Hepatocyte (in vitro differentiated cells): ENCODE results near the gene NDEL1.

ENCODE experiments used
- EZH2 ChIP-seq: fragments of 200-600 bp; sonication (generic); IDR thresholded peaks from 2 replicates; pipeline ENCODE4 v1.6.1; 2016; ENCODE audit warnings: antibody characterized with exemption, mild to moderate bottlenecking, borderline replicate concordance
- TF ChIP-seq, protein P1 (sequence below): fragments of 200-600 bp; sonication (generic); IDR thresholded peaks from 2 replicates; pipeline ENCODE4 v1.5.1; 2016; ENCODE audit warnings: antibody characterized with exemption, mild to moderate bottlenecking; ENCODE audit not compliant: poor library complexity

DNA sequence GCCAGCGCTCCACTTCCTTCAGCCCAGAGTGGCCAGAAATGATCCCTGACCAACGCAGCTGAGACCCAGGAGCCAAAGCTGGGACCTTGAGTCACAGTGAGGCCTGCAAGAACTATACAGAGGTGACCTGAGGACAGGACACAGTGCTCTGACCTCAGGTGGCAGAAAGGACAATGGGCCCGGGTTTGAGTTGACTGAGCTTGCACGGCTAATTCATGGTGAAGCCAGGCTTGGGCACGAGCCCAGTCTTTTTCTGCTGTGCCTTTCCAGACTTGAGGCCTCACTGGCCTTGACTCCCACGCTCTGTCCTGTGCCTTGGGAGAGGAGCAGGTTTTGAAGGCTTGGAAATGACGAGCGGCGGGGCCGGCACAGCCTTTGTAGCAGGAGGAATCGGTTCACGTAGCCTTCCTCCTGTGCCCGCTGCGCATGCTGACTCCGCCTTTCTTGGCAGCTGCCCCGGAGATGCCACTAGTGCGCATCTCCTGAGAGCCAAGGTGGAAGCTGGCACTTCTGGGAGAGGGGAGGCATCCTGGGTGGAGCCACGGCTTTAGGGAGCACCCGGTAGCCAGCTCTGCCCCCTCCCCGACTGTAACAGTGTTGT is 34.9 kb downstream of the NDEL1 start:
- TF ChIP-seq, protein P1, sequence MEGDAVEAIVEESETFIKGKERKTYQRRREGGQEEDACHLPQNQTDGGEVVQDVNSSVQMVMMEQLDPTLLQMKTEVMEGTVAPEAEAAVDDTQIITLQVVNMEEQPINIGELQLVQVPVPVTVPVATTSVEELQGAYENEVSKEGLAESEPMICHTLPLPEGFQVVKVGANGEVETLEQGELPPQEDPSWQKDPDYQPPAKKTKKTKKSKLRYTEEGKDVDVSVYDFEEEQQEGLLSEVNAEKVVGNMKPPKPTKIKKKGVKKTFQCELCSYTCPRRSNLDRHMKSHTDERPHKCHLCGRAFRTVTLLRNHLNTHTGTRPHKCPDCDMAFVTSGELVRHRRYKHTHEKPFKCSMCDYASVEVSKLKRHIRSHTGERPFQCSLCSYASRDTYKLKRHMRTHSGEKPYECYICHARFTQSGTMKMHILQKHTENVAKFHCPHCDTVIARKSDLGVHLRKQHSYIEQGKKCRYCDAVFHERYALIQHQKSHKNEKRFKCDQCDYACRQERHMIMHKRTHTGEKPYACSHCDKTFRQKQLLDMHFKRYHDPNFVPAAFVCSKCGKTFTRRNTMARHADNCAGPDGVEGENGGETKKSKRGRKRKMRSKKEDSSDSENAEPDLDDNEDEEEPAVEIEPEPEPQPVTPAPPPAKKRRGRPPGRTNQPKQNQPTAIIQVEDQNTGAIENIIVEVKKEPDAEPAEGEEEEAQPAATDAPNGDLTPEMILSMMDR = no peak
- no peak for TF ChIP-seq EZH2
